ENCODE data around the gene KCTD3. TPM values are rescaled to one million over a fixed set of nuclear protein-coding genes. Genes with fewer than 3 reads are reported as not detected.

Gene KCTD3
- total RNA-seq, 1 experiment from 2014 or later, result 46.7 TPM

GRCh38 chr1:215526846-215527151 is 40.3 kb upstream of the KCTD3 start (continued):
- no peak for TF ChIP-seq ZBTB33 (IDR thresholded peaks at IDR 0.05; ENCODE audit: extremely low read depth, insufficient replicate concordance, low read length)
- no peak for TF ChIP-seq YY1 (IDR thresholded peaks at IDR 0.05; ENCODE audit: extremely low read depth, insufficient replicate concordance, low read depth, low read length)
- TF ChIP-seq TCF7L2 (IDR thresholded peaks at IDR 0.05; ENCODE audit: borderline replicate concordance, extremely low read depth, insufficient read depth, insufficient read length), result no peak
- no peak for TF ChIP-seq ZNF274 (IDR thresholded peaks at IDR 0.05; ENCODE audit: low read depth, low read length)
- no peak for TF ChIP-seq CEBPB (IDR thresholded peaks at IDR 0.05; ENCODE audit: low read depth)
- TF ChIP-seq JUND (IDR thresholded peaks at IDR 0.05), result no peak
- TF ChIP-seq EZH2phosphoT487 (IDR thresholded peaks at IDR 0.05; ENCODE audit: borderline replicate concordance), result no peak
- no peak for TF ChIP-seq RAD21 (IDR thresholded peaks at IDR 0.05; ENCODE audit: low read depth)

- no peak overlapping the region for H2AFZ ChIP-seq (ENCODE audit: low read depth, low read length, poor library complexity, severe bottlenecking)
- no peaks in the 10 kb centered on the region for H3K9me2 ChIP-seq (ENCODE audit: insufficient read depth)
- H3K36me3 ChIP-seq (ENCODE audit: control insufficient read depth in 1 of 2, insufficient read depth in 2 of 2, low read length in 2 of 2), result no peaks in the 10 kb centered on the region
- no peak overlapping the region for H3K4me3 ChIP-seq (replicated peaks in 1 of 2; ENCODE audit: low read depth in 1 of 2, low read length in 2 of 2)
- ChIA-PET CTCF (no interaction called here), RAD21 (ENCODE audit: low non-redundant PET in 1 of 2, low total read pairs in 2 of 2, uncharacterized antibody in 2 of 2, unreplicated experiment in 2 of 2) (no interaction called here), POLR2A (no interaction called here)
- no peak overlapping the region for H3K9ac ChIP-seq (ENCODE audit: low read length)
- no peaks in the 10 kb centered on the region for H3K4me1 ChIP-seq (ENCODE audit: control insufficient read depth in 1 of 2, insufficient read depth in 2 of 2, low read length in 2 of 2)
- intact Hi-C loops (cut with micrococcal nuclease), result loop anchor here (5.0 kb wide), 1 partner anchor 1317 kb away; no protein-coding TSS in a partner anchor
- H3K4me2 ChIP-seq (ENCODE audit: low read length), result no peak overlapping the region
- no peaks in the 10 kb centered on the region for H3K9me3 ChIP-seq (ENCODE audit: control insufficient read depth in 1 of 2, insufficient read depth in 1 of 2, low read depth in 1 of 2, low read length in 2 of 2)
- H3K27me3 ChIP-seq (ENCODE audit: insufficient read depth, low read length), result no peaks in the 10 kb centered on the region
- H3K27ac ChIP-seq (ENCODE audit: low read depth, low read length), result no peak overlapping the region
- no peak for ATAC-seq
- H3K79me2 ChIP-seq (ENCODE audit: insufficient read depth, low read length), result no peaks in the 10 kb centered on the region
- no peak for TF ChIP-seq JUND (IDR thresholded peaks at IDR 0.05)
- no peak for TF ChIP-seq RAD21 (IDR thresholded peaks at IDR 0.05; ENCODE audit: low read depth)
- TF ChIP-seq POLR2AphosphoS5 (IDR thresholded peaks at IDR 0.05; ENCODE audit: low read depth, low read length), result no peak
- TF ChIP-seq YY1 (IDR thresholded peaks at IDR 0.05; ENCODE audit: extremely low read depth, insufficient replicate concordance, low read depth, low read length), result no peak
- TF ChIP-seq TCF7L2 (IDR thresholded peaks at IDR 0.05; ENCODE audit: borderline replicate concordance, extremely low read depth, insufficient read depth, insufficient read length), result no peak
- TF ChIP-seq CEBPB (IDR thresholded peaks at IDR 0.05; ENCODE audit: low read depth), result no peak
- no peak for TF ChIP-seq SP1 (IDR thresholded peaks at IDR 0.05; ENCODE audit: low read depth)
- no peak for TF ChIP-seq ZNF274 (IDR thresholded peaks at IDR 0.05; ENCODE audit: low read depth, low read length)
- TF ChIP-seq CTCF (IDR thresholded peaks at IDR 0.05 in 2 of 3, conservative IDR thresholded peaks at IDR 0.05 in 1 of 3; ENCODE audit: borderline replicate concordance in 1 of 3, insufficient read depth in 1 of 3, low read depth in 2 of 3, low read length in 2 of 3), result no peak
- TF ChIP-seq SRF (IDR thresholded peaks at IDR 0.05; ENCODE audit: low read depth), result no peak
- TF ChIP-seq FOSL1 (IDR thresholded peaks at IDR 0.05; ENCODE audit: low read depth), result no peak
- TF ChIP-seq ZBTB33 (IDR thresholded peaks at IDR 0.05; ENCODE audit: extremely low read depth, insufficient replicate concordance, low read length), result no peak
- TF ChIP-seq EGR1 (IDR thresholded peaks at IDR 0.05; ENCODE audit: low read depth), result no peak
- TF ChIP-seq ATF3 (IDR thresholded peaks at IDR 0.05), result no peak
- no peak for TF ChIP-seq ELF1 (IDR thresholded peaks at IDR 0.05; ENCODE audit: borderline replicate concordance, low read depth)
- no peak for TF ChIP-seq SIN3A (IDR thresholded peaks at IDR 0.05; ENCODE audit: low read depth)
- TF ChIP-seq ZFX (IDR thresholded peaks at IDR 0.05), result no peak
- TF ChIP-seq POLR2A (IDR thresholded peaks at IDR 0.05; ENCODE audit: borderline replicate concordance, extremely low read depth, insufficient read depth, insufficient read length), result no peak
- DNase-seq (ENCODE audit: low read depth, low spot score), result no peak
- H4K20me1 ChIP-seq (ENCODE audit: insufficient read depth), result no peaks in the 10 kb centered on the region
- no TSS peak for BruUV-seq (replicated peaks)
Observed at GRCh38 chr1:215529111-215529510, 38.0 kb upstream of the KCTD3 start.
